HepG2 (cell line): Measurements from ENCODE around the gene MRPL38. TPM values are rescaled to one million over a fixed set of nuclear protein-coding genes. Genes with fewer than 3 reads are reported as not detected.
A peak's percentile ranks its signal among the peaks of the same experiment; 100 is the strongest.

ENCODE experiments used
- KDM1A ChIP-seq: IDR thresholded peaks from 2 replicates; pipeline ENCODE4 v1.6.1; 2016; ENCODE audit warnings: missing compliant biosample characterization
- KLF15 ChIP-seq: sonication (generic); formaldehyde crosslinking; IDR thresholded peaks from 2 replicates; pipeline ENCODE4 v1.8.1; 2023; ENCODE audit warnings: borderline replicate concordance, mild to moderate bottlenecking, inconsistent platforms, missing genetic modification reagents, mixed read lengths
- NFATC3 ChIP-seq: sonication (generic); formaldehyde crosslinking; IDR thresholded peaks from 2 replicates; pipeline ENCODE4 v1.5.1; 2020; ENCODE audit warnings: mild to moderate bottlenecking, missing genetic modification reagents
- RERE ChIP-seq: IDR thresholded peaks from 2 replicates; pipeline ENCODE4 v1.6.1; 2016; ENCODE audit warnings: low read depth, missing genetic modification reagents, missing compliant biosample characterization
- RFX5 ChIP-seq: IDR thresholded peaks from 2 replicates; pipeline ENCODE4 v1.6.1; 2011; ENCODE audit warnings: low read depth, low read length, improper control_type of control experiment
- SPEN ChIP-seq: sonication (generic); formaldehyde crosslinking; IDR thresholded peaks from 2 replicates; pipeline ENCODE4 v1.5.1; 2020; ENCODE audit warnings: low read depth, mild to moderate bottlenecking, missing genetic modification reagents
- SRSF1 ChIP-seq: fragments of 200-400 bp; formaldehyde crosslinking; optimal IDR thresholded peaks from 2 replicates; pipeline ENCODE3; 2017; ENCODE audit warnings: mild to moderate bottlenecking, low read depth, low read length, moderate library complexity
- SRY ChIP-seq: sonication (generic); formaldehyde crosslinking; IDR thresholded peaks from 2 replicates; pipeline ENCODE4 v1.8.0; 2022; ENCODE audit warnings: mild to moderate bottlenecking, missing genetic modification reagents
- ZBTB7B ChIP-seq: sonication (generic); formaldehyde crosslinking; IDR thresholded peaks from 2 replicates; pipeline ENCODE4 v1.4.0; 2020; ENCODE audit warnings: missing genetic modification reagents
- ZNF512 ChIP-seq: sonication (generic); formaldehyde crosslinking; IDR thresholded peaks from 2 replicates; pipeline ENCODE4 v1.4.0; 2020; ENCODE audit warnings: mild to moderate bottlenecking, missing genetic modification reagents
- ZNF614 ChIP-seq: IDR thresholded peaks from 2 replicates; pipeline ENCODE4 v1.6.1; 2018; ENCODE audit warnings: missing biosample characterization, missing genetic modification reagents, inconsistent platforms, borderline replicate concordance
- polyA plus RNA-seq, 8 experiments: library from polyadenylated mRNA; depleted of rRNA in 3 of 8; stranded (reverse) in 7 of 8; unstranded in 1 of 8; fragments of >200 nt; fragmentation: Illumina TruSeq in 4 of 8; extraction: Trizol in 4 of 8; gene quantifications; 2 replicates each; pipeline versions ENCODE4 v1.2.1 to v1.2.3, GENCODE V29; 2011 to 2016; ENCODE audit warnings: low read depth in 4 of 8, missing spikeins in 1 of 8, mixed read lengths in 1 of 8; ENCODE audit not compliant: insufficient read depth in 1 of 8
- total RNA-seq, 5 experiments: library from RNA; depleted of rRNA; stranded (reverse); fragments of >200 nt; fragmentation: Illumina TruSeq; extraction: Trizol; gene quantifications; 2 replicates each; pipeline ENCODE4 v1.2.3, GENCODE V29; 2016; ENCODE audit warnings: low read depth in 1 of 5
- TF ChIP-seq, protein P1 (sequence below): IDR thresholded peaks from 2 replicates; pipeline ENCODE4 v1.6.1; 2016; ENCODE audit warnings: missing genetic modification reagents, missing compliant biosample characterization
- TF ChIP-seq, protein P2 (sequence below): sonication (generic); formaldehyde crosslinking; IDR thresholded peaks from 2 replicates; pipeline ENCODE4 v1.5.1; 2020; ENCODE audit warnings: mild to moderate bottlenecking, missing genetic modification reagents, moderate library complexity

The MRPL38 gene
- total and polyA plus RNA-seq, 2 of the 13 experiments (the other 11 are each of a cell fraction or from before 2014, with no cell fraction given): 83.7 to 125 TPM

- TF ChIP-seq RERE (CRISPR knock-in tag) (0 out of 2 replicates have a peak, but pooled peaks have one; percentile 43), SRSF1 (peak; percentile 53), ZNF614 (CRISPR knock-in tag) (peak; percentile 92; the same call in 1 of the 2 replicates), RFX5 (peak; percentile 5; the same call in 1 of the 2 replicates), KDM1A (CRISPR knock-in tag) (no peak; the same call in none of the 2 replicates), SPEN (peak; percentile 98), ZBTB7B (CRISPR knock-in tag) (peak; percentile 98), SRY (CRISPR knock-in tag) (no peak; the same call in none of the 2 replicates), KLF15 (no peak; the same call in 1 of the 2 replicates), ZNF512 (CRISPR knock-in tag) (no peak), NFATC3 (CRISPR knock-in tag) (peak; percentile 63; the same call in 1 of the 2 replicates)
- TF ChIP-seq, protein P1, sequence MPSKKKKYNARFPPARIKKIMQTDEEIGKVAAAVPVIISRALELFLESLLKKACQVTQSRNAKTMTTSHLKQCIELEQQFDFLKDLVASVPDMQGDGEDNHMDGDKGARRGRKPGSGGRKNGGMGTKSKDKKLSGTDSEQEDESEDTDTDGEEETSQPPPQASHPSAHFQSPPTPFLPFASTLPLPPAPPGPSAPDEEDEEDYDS (CRISPR knock-in tag): peak; percentile 91
- TF ChIP-seq, protein P2, sequence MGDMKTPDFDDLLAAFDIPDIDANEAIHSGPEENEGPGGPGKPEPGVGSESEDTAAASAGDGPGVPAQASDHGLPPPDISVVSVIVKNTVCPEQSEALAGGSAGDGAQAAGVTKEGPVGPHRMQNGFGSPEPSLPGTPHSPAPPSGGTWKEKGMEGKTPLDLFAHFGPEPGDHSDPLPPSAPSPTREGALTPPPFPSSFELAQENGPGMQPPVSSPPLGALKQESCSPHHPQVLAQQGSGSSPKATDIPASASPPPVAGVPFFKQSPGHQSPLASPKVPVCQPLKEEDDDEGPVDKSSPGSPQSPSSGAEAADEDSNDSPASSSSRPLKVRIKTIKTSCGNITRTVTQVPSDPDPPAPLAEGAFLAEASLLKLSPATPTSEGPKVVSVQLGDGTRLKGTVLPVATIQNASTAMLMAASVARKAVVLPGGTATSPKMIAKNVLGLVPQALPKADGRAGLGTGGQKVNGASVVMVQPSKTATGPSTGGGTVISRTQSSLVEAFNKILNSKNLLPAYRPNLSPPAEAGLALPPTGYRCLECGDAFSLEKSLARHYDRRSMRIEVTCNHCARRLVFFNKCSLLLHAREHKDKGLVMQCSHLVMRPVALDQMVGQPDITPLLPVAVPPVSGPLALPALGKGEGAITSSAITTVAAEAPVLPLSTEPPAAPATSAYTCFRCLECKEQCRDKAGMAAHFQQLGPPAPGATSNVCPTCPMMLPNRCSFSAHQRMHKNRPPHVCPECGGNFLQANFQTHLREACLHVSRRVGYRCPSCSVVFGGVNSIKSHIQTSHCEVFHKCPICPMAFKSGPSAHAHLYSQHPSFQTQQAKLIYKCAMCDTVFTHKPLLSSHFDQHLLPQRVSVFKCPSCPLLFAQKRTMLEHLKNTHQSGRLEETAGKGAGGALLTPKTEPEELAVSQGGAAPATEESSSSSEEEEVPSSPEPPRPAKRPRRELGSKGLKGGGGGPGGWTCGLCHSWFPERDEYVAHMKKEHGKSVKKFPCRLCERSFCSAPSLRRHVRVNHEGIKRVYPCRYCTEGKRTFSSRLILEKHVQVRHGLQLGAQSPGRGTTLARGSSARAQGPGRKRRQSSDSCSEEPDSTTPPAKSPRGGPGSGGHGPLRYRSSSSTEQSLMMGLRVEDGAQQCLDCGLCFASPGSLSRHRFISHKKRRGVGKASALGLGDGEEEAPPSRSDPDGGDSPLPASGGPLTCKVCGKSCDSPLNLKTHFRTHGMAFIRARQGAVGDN (CRISPR knock-in tag): peak; percentile 98
Measured at GRCh38 chr17:75876190-75876937, 28.3 kb downstream of the MRPL38 start (continued).
